Panc1 (cell line): ENCODE measurements around the gene CYGB.

ENCODE experiments used
- CTCF ChIP-seq: fragments of 450-650 bp; IDR thresholded peaks from 2 replicates; pipeline ENCODE4 v1.5.1; 2017; ENCODE audit warnings: mild to moderate bottlenecking
- POLR2AphosphoS5 ChIP-seq: IDR thresholded peaks from 2 replicates; pipeline ENCODE4 v1.6.1; 2012; ENCODE audit warnings: mild to moderate bottlenecking, low read depth, low read length, moderate library complexity
- REST ChIP-seq, 2 experiments: IDR thresholded peaks; 2 replicates each; pipeline ENCODE4 v1.6.1; 2011 to 2012; ENCODE audit warnings: low read depth in 2 of 2, control low read depth in 1 of 2, low read length in 1 of 2, mild to moderate bottlenecking in 1 of 2, moderate library complexity in 1 of 2; ENCODE audit not compliant: insufficient read depth in 1 of 2

GRCh38 chr17:76481071-76481655, 56.3 kb downstream of the CYGB start:
- TF ChIP-seq CTCF (no peak), REST (IDR thresholded peaks at IDR 0.05; ENCODE audit: insufficient read depth in 1 of 2, low read depth in 2 of 2, low read length in 1 of 2) (no peak), POLR2AphosphoS5 (no peak)
